Left colon (tissue), 2 donors: ENCODE data around the gene HIP1R. TPM values are rescaled to one million over a fixed set of nuclear protein-coding genes. Genes with fewer than 3 reads are reported as not detected.
A peak's percentile ranks its signal among the peaks of the same experiment; 100 is the strongest.
"Not testable (repeated sequence)": the region's sequence is repeated elsewhere in the genome, so short reads cannot be mapped to it uniquely, and the experiment has no call there.

Experiments
- ATAC-seq: fragments of 200-7000 bp; cut with Tn5 transposase; one replicate; pipeline ENCODE4 v1.9.1; 2020; ENCODE audit warnings: mild to moderate bottlenecking, moderate library complexity
- DNase-seq, 2 donors: peaks; one replicate each; pipeline ENCODE4 v3.0.0-alpha.2; 2020
- intact Hi-C, 2 donors: fragments of 100-400 bp; cut with DNase I in 1 of 2; cut with micrococcal nuclease in 1 of 2; formaldehyde crosslinking; loops; one replicate each; pipeline versions ENCODE4 v1.11.2 to v1.14.0; 2022; cut with DNase I, micrococcal nuclease
- long read RNA-seq: library from polyadenylated mRNA; unstranded; transcript quantifications from one replicate; pipeline ENCODE4 v2.0.0, GENCODE V29; 2021
- total RNA-seq, 2 donors: library from RNA; stranded (reverse); fragmentation: NEBNext Ultra II Directional; extraction: Animal tissue kit (Norgen Biotek cat#: 25700); gene quantifications; one replicate each; pipeline ENCODE4 v1.2.1, GENCODE V29; 2021
- donor health status: DM: no; HTN: no; CAD: no.
- donor health status: DM: yes; HTN: yes; CAD: no.

Gene HIP1R, protein sequence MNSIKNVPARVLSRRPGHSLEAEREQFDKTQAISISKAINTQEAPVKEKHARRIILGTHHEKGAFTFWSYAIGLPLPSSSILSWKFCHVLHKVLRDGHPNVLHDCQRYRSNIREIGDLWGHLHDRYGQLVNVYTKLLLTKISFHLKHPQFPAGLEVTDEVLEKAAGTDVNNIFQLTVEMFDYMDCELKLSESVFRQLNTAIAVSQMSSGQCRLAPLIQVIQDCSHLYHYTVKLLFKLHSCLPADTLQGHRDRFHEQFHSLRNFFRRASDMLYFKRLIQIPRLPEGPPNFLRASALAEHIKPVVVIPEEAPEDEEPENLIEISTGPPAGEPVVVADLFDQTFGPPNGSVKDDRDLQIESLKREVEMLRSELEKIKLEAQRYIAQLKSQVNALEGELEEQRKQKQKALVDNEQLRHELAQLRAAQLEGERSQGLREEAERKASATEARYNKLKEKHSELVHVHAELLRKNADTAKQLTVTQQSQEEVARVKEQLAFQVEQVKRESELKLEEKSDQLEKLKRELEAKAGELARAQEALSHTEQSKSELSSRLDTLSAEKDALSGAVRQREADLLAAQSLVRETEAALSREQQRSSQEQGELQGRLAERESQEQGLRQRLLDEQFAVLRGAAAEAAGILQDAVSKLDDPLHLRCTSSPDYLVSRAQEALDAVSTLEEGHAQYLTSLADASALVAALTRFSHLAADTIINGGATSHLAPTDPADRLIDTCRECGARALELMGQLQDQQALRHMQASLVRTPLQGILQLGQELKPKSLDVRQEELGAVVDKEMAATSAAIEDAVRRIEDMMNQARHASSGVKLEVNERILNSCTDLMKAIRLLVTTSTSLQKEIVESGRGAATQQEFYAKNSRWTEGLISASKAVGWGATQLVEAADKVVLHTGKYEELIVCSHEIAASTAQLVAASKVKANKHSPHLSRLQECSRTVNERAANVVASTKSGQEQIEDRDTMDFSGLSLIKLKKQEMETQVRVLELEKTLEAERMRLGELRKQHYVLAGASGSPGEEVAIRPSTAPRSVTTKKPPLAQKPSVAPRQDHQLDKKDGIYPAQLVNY
- total RNA-seq, result 10 to 100 TPM; 62.3 to 66.4 TPM
- long read RNA-seq, full-length matches to known transcripts, result 13 of 48 reads
- long read RNA-seq, partial matches to known transcripts, result 23 of 48 reads
- long read RNA-seq, other reads (novel, unspliced or antisense), result 12 of 48 reads

DNA sequence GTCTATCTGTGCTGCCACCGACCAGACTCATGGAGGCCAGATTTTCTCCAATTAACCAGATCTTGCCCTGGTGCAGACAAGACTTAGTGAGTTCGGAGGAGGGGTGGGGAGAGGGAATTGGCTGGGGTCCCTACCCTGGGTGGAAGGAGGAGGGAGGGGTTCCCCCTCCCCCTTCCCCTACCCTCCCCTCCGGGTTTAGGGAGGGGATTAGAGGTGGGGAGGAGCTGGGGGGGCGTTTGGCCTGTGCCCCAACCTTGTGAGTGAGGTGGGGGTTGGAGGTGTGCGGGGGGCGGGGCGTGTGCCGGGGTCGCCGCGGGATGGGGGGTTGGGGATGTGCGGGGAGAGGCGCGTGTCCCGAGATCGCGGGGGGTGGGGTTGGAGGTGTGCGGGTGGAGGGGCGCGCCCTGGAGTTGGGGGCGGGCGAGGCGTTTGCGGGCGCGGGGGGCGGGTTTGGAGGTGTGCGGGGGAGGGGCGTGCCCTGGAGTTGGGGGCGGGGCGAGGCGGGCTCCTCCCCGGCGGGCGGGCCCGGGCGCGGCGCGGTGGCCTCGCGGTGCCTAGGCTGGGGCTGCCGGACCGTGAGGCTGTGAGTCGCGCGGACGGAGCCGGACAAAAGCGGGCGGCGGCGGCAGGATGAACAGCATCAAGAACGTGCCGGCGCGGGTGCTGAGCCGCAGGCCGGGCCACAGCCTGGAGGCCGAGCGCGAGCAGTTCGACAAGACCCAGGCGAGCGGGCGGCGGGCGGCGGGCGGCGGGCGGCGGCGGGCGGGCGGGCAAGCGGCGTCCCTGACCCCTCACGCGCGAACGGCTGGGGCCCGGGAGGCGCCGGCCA is at the start of gene HIP1R:
Gene HIP1R, plus strand, starts transcription at position 537 of the 829 bp plus-strand sequence. Its CDS starts 94 bp downstream, at position 631.
- intact Hi-C loops, result no loop called here
- ATAC-seq (peak; percentile 53), DNase-seq (peak in 1 of 2 donors; percentile 77)

DNA sequence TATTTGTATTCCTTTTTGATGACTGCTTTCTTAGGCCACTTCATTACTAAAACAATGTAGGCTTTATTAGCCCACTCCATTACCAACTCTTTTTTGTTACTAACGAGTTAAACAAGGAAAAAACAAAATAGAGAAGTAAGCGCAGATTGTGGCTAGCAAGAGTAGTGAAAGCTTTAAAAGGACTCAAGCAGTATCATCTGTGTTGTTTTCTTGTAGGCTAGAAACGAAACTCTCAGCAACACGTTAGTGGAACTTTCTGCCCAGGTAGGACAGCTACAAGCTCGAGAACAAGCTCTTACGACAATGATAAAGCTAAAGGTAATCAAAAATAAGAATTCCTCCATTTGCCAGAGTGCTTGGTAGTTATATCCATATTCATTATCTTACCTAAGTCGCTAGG is 49.8 kb upstream of the HIP1R start:
- ATAC-seq, result no peak
- intact Hi-C loops, result no loop called here
- DNase-seq, result no peak

DNA sequence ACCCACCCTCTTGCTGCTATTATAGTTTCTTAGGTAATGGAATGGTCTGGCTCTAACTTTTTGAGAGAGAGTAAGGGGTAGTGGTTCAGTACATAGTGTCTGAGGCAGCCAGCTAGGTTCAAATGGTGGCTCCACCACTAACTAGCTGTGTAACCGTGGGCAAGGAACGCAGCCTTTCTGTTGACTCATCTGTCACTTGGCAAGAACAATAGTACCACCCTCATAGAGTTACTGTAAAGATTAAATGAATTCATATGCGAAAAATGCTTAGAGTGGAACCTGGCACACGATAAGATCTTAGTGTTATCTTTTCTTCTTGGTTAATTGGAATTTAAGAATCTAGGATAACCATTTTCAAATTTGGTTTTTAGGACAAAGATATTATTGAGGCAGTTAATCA is 46.9 kb upstream of the HIP1R start:
- ATAC-seq, result no peak
- no peak for DNase-seq
- intact Hi-C loops, result no loop called here

DNA sequence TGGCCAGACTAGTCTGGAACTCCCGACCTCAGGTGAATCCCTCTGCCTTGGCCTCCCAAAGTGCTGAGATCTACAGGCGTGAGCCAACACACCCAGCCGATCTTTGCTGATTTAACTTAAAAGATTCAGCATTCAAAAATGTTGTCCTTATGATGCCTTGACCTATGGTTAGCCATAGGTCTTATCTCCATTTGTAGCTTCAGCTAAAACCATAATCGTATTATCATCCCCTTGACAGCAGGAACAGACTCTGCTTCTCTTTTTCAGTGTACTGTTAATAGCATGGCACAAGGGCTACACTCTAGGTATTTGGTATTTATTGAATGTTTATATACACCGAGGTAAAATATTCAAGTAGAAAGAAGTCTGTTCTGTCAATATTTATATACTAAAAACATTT is 45.6 kb upstream of the HIP1R start:
- DNase-seq, result no peak
- no peak for ATAC-seq
- intact Hi-C loops, result loop anchor here in 1 of 2 donors (5.0 kb wide), 1 partner anchor 163 kb away; no protein-coding TSS in a partner anchor

DNA sequence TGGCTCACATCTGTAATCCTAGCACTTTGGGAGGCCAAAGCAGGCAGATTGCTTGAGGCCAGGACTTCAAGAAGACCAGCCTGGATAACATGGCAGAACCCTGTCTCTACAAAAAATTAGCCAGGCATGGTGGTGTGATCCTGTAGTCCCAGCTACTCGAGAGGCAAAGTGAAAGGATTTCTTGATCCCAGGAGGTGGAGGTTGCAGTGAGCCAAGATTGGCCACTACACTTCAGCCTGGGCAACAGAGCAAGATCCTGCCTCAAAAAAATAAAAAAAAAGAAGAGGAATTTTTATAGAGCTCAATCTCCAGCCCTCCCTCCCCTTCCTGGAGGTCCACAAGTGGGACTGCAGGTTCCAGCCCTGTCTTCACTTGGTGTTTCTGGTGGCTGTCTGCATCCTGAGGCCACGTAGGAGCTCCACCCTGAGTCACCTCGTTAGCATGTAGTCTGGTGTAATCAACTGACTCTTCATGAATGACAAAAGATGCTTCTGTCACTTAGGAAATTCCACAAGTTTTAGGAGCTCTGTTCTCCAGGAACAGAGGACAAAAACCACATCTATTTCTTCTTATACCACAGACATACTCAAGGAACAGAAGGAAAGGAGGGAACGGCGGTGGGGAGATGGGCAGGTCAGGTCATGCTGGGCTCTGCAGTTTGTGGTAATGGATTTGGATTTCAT is 44.7 kb upstream of the HIP1R start:
- DNase-seq (no peak), ATAC-seq (no peak)
- intact Hi-C loops, result loop anchor here in 1 of 2 donors (5.0 kb wide), 1 partner anchor 162 kb away; no protein-coding TSS in a partner anchor

- ATAC-seq (peak; percentile 69), DNase-seq (no peak)
- intact Hi-C loops, result loop anchor here in 1 of 2 donors (5.0 kb wide), 1 partner anchor 159 kb away; no protein-coding TSS in a partner anchor
Observed at GRCh38 chr12:122793685-122794106, 41.6 kb upstream of the HIP1R start.

- DNase-seq, result no peak
- intact Hi-C loops, result no loop called here
- no peak for ATAC-seq
Observed at GRCh38 chr12:122795807-122796206, 39.5 kb upstream of the HIP1R start.

GRCh38 chr12:122799641-122800243 is 35.5 kb upstream of the HIP1R start:
- DNase-seq, result no peak

GRCh38 chr12:122803937-122804336 is 31.3 kb upstream of the HIP1R start:
- DNase-seq, result no peak
- intact Hi-C loops, result no loop called here
- no peak for ATAC-seq

More at GRCh38 chr12:122799641-122800243, 35.5 kb upstream of the HIP1R start:
- ATAC-seq, result no peak
- intact Hi-C loops, result no loop called here

GRCh38 chr12:122804957-122805356 is 30.3 kb upstream of the HIP1R start:
- intact Hi-C loops, ATAC-seq, DNase-seq: not testable (repeated sequence)

- ATAC-seq (no peak), DNase-seq (no peak)
- intact Hi-C loops, result no loop called here
Observed at GRCh38 chr12:122807651-122808050, 27.6 kb upstream of the HIP1R start.

DNA sequence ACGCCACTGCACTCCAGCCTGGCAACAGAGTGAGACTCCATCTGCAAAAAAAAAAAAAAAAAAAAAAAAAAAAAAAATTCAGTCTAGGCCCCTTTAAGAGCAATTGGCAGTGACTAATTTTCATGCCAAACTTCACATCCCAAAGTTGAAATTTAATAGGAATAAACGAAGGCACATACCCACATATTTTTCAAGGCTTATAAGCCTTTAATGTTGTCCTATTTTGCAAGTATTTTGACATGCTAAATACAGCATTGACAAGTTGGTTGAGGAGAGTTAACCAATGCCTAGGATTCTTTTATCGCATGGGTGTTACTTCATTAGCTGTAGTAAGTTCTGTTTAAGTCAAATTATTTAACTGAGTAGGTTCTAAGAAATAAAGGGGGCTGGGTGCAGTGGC is 23.5 kb upstream of the HIP1R start:
- intact Hi-C loops, result no loop called here
- ATAC-seq, result no peak
- no peak for DNase-seq

DNA sequence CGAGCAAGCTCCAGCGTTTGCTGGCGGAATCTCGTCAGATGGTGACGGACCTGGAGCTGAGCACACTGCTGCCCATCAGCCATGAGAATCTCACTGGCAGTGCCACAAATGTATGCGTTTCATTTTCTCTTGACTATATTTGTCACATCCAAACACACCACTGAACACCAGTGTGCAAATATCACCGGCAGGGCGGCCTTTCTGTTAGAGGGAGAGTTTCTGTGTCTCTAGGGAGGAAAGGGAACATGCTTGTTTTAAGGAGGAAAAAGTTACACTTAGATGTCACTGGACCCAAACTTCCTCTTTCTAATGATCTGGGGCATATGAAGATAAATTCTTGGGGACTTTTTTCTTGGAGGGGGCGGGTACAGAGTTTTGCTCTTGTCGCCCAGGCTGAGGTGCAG is 21.9 kb upstream of the HIP1R start:
- DNase-seq (no peak), ATAC-seq (no peak)
- intact Hi-C loops, result no loop called here

- intact Hi-C loops, result no loop called here
- DNase-seq, result no peak
- no peak for ATAC-seq
Observed at GRCh38 chr12:122819209-122819785, 16.0 kb upstream of the HIP1R start.

- ATAC-seq (no peak), DNase-seq (no peak)
- intact Hi-C loops, result no loop called here
Observed at GRCh38 chr12:122820138-122820537, 15.1 kb upstream of the HIP1R start.

GRCh38 chr12:122820838-122821271 is 14.4 kb upstream of the HIP1R start:
- intact Hi-C loops, result no loop called here
- DNase-seq (no peak), ATAC-seq (no peak)

DNA sequence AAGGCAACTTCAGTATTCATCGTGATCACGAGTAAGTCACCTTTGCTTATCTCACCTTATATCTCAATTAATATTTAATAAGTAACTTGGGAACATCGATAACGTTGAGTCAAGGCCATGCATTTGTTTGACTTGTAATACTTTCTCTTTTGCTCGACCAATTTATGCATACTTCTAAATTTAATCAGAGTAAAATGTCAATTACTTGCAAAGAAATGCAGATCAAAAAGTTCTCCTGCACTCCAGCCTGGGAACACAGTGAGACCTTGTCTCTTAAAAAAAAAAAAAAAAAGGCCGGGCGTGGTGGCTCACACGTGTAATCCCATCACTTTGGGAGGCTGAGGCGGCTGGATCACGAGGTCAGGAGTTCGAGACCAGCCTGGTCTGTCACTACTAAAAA is 11.8 kb upstream of the HIP1R start:
- ATAC-seq, result no peak
- intact Hi-C loops, result no loop called here
- DNase-seq, result no peak
